Lung (tissue), 12 donors: ENCODE data around the gene TUBA8. TPM values are rescaled to one million over a fixed set of nuclear protein-coding genes. Genes with fewer than 3 reads are reported as not detected.

Experiments used
- ATAC-seq: fragments of 200-7000 bp; cut with Tn5 transposase; one replicate; pipeline ENCODE4 v1.9.1; 2020; ENCODE audit warnings: moderate number of reproducible peaks; ENCODE audit not compliant: insufficient read depth, low FRiP score
- DNase-seq, 3 donors: peaks; one replicate each; pipeline ENCODE4 v3.0.0-alpha.2; 2013 to 2017
- H3K27ac ChIP-seq, 2 donors: one replicate each; pipeline ENCODE4 v1.5.1; 2013; ENCODE audit warnings: mild to moderate bottlenecking in 2 of 2, moderate library complexity in 2 of 2, control low read depth in 1 of 2, inconsistent platforms in 1 of 2, low read depth in 1 of 2, low read length in 1 of 2
- H3K27me3 ChIP-seq, 3 donors: one replicate each; pipeline ENCODE4 v1.5.1; 2013; ENCODE audit warnings: low read length in 2 of 3; ENCODE audit not compliant: control insufficient read depth in 3 of 3, insufficient read depth in 3 of 3
- H3K36me3 ChIP-seq, 4 donors: one replicate each; pipeline ENCODE4 v1.5.1; 2013; ENCODE audit warnings: low read length in 4 of 4, mild to moderate bottlenecking in 1 of 4, moderate library complexity in 1 of 4; ENCODE audit not compliant: control insufficient read depth in 4 of 4, insufficient read depth in 4 of 4
- H3K4me1 ChIP-seq, 5 donors: one replicate each; pipeline ENCODE4 v1.5.1; 2013; ENCODE audit warnings: low read length in 5 of 5, mild to moderate bottlenecking in 2 of 5, moderate library complexity in 1 of 5; ENCODE audit not compliant: control insufficient read depth in 5 of 5, insufficient read depth in 5 of 5
- H3K4me3 ChIP-seq: one replicate; pipeline ENCODE4 v1.5.1; 2013; ENCODE audit warnings: mild to moderate bottlenecking, control low read depth, moderate library complexity
- H3K9ac ChIP-seq, 2 donors: one replicate each; pipeline ENCODE4 v1.5.1; 2013; ENCODE audit warnings: low read length in 2 of 2, control low read depth in 1 of 2; ENCODE audit not compliant: insufficient read depth in 1 of 2
- H3K9me3 ChIP-seq, 4 donors: one replicate each; pipeline ENCODE4 v1.5.1; 2013; ENCODE audit warnings: low read length in 3 of 4, mild to moderate bottlenecking in 1 of 4, moderate library complexity in 1 of 4; ENCODE audit not compliant: control insufficient read depth in 4 of 4, insufficient read depth in 3 of 4
- WGBS, 2 donors: extraction: QIAGEN DNeasy Blood & Tissue Kit; methylation state at CpG; one replicate each; pipeline ENCODE4 v1.1.7; 2013; 5-methylcytosine and 5-hydroxymethylcytosine counted together
- polyA plus RNA-seq, 2 donors: library from polyadenylated mRNA; stranded (reverse); fragments of 200-250 nt; gene quantifications; one replicate each; pipeline ENCODE4 v1.2.1, GENCODE V29; 2013
- total RNA-seq, 2 donors: library from RNA; depleted of rRNA in 1 of 2; stranded (reverse); fragments of >200 nt in 1 of 2; gene quantifications; one replicate each; pipeline ENCODE4 v1.2.1, GENCODE V29; 2014 to 2021
- TF ChIP-seq, protein P1 (sequence below): IDR thresholded peaks from 2 replicates; pipeline ENCODE4 v1.5.1; 2012; ENCODE audit warnings: mild to moderate bottlenecking; ENCODE audit errors: control extremely low read depth, extremely low read depth
- donor health status: control.
- donor health status: control.
- donor health status: Bipolar disorder and iron deficiency.
- donor health status: healthy.
- donor health status: DM: yes; HTN: yes; CAD: no.

Gene TUBA8
- total and polyA plus RNA-seq, 4 donors = 0.17 to 2.1 (median 1.5) TPM

- no peaks in the 10 kb centered on the region for H3K9me3 ChIP-seq
- no peak for DNase-seq
- no peak overlapping the region for H3K9ac ChIP-seq
- no peaks in the 10 kb centered on the region for H3K27me3 ChIP-seq
- H3K4me1 ChIP-seq = no peaks in the 10 kb centered on the region
- peaks cover 0 to 3% (median 1%) of the 10 kb centered on the region in 4 donors for H3K36me3 ChIP-seq
- WGBS, 2 donors = 97 to 99% methylated on average over 18 of the region's 18 CpGs
- no peak overlapping the region for H3K27ac ChIP-seq
- ATAC-seq = no peak
- TF ChIP-seq, protein P1, sequence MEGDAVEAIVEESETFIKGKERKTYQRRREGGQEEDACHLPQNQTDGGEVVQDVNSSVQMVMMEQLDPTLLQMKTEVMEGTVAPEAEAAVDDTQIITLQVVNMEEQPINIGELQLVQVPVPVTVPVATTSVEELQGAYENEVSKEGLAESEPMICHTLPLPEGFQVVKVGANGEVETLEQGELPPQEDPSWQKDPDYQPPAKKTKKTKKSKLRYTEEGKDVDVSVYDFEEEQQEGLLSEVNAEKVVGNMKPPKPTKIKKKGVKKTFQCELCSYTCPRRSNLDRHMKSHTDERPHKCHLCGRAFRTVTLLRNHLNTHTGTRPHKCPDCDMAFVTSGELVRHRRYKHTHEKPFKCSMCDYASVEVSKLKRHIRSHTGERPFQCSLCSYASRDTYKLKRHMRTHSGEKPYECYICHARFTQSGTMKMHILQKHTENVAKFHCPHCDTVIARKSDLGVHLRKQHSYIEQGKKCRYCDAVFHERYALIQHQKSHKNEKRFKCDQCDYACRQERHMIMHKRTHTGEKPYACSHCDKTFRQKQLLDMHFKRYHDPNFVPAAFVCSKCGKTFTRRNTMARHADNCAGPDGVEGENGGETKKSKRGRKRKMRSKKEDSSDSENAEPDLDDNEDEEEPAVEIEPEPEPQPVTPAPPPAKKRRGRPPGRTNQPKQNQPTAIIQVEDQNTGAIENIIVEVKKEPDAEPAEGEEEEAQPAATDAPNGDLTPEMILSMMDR = no peak
- no peak overlapping the region for H3K4me3 ChIP-seq
Measured at GRCh38 chr22:18126606-18127005, 16.0 kb downstream of the TUBA8 start.

GRCh38 chr22:18130018-18130417 is 19.4 kb downstream of the TUBA8 start:
- 83 to 87% methylated on average over 8 of the region's 8 CpGs for WGBS, 2 donors
- Histone ChIP-seq H3K36me3 (peaks cover 0 to 4% (median 2%) of the 10 kb centered on the region in 4 donors), H3K4me1 (no peaks in the 10 kb centered on the region), H3K9me3 (no peaks in the 10 kb centered on the region), H3K9ac (no peak overlapping the region), H3K27me3 (no peaks in the 10 kb centered on the region), H3K4me3 (no peak overlapping the region), H3K27ac (no peak overlapping the region)
- TF ChIP-seq, protein P1 = no peak
- ATAC-seq (no peak), DNase-seq (no peak)

- Histone ChIP-seq H3K27ac (no peak overlapping the region), H3K4me3 (no peak overlapping the region), H3K9me3 (no peaks in the 10 kb centered on the region), H3K27me3 (no peaks in the 10 kb centered on the region), H3K36me3 (peaks cover 0 to 4% (median 2%) of the 10 kb centered on the region in 4 donors), H3K4me1 (no peaks in the 10 kb centered on the region), H3K9ac (no peak overlapping the region)
- TF ChIP-seq, protein P1 = no peak
- DNase-seq = no peak
- no peak for ATAC-seq
- 95 to 96% methylated on average over 20 of the region's 20 CpGs for WGBS, 2 donors
Measured at GRCh38 chr22:18130699-18131429, 20.3 kb downstream of the TUBA8 start.
